Measurements from ENCODE around the gene PDIK1L.

GRCh38 chr1:26142159-26142558 is 30.5 kb downstream of the PDIK1L start:
- no peak for TF ChIP-seq CTCF (IDR thresholded peaks at IDR 0.05 in 4 of 5, conservative IDR thresholded peaks at IDR 0.05 in 1 of 5)
- no peak for TF ChIP-seq POLR2A (IDR thresholded peaks at IDR 0.05)
